Hepatocyte (in vitro differentiated cells): Measurements from ENCODE around the gene FGGY. TPM values are rescaled to one million over a fixed set of nuclear protein-coding genes. Genes with fewer than 3 reads are reported as not detected.

Experiments used
- DNase-seq: peaks from one replicate; pipeline ENCODE4 v3.0.0-alpha.2; 2016; ENCODE audit warnings: low spot score
- H2AFZ ChIP-seq: fragments of 200-600 bp; sonication (generic); 2 replicates; pipeline ENCODE4 v1.6.0; 2016; ENCODE audit warnings: antibody characterized with exemption, mild to moderate bottlenecking
- H3K27ac ChIP-seq: fragments of 200-600 bp; sonication (generic); 2 replicates; pipeline ENCODE4 v1.5.1; 2016; ENCODE audit warnings: mild to moderate bottlenecking
- H3K27me3 ChIP-seq: fragments of 200-600 bp; sonication (generic); 2 replicates; pipeline ENCODE4 v1.6.1; 2016
- H3K36me3 ChIP-seq: fragments of 200-600 bp; sonication (generic); replicated peaks from 2 replicates; pipeline ENCODE4 v1.5.1; 2016; ENCODE audit warnings: low read depth; ENCODE audit not compliant: insufficient read depth
- H3K4me1 ChIP-seq: fragments of 200-600 bp; sonication (generic); 2 replicates; pipeline ENCODE4 v1.5.1; 2016; ENCODE audit warnings: mild to moderate bottlenecking, moderate library complexity; ENCODE audit not compliant: insufficient read depth
- H3K4me2 ChIP-seq: fragments of 200-600 bp; sonication (generic); 2 replicates; pipeline ENCODE4 v1.6.0; 2016
- H3K4me3 ChIP-seq: fragments of 200-600 bp; sonication (generic); 2 replicates; pipeline ENCODE4 v1.5.1; 2016; ENCODE audit warnings: mild to moderate bottlenecking
- H3K79me2 ChIP-seq: fragments of 200-600 bp; sonication (generic); 2 replicates; pipeline ENCODE4 v1.6.0; 2017; ENCODE audit warnings: mild to moderate bottlenecking
- H3K9me2 ChIP-seq: fragments of 200-600 bp; sonication (generic); replicated peaks from 2 replicates; pipeline ENCODE4 v1.6.0; 2017; ENCODE audit warnings: mild to moderate bottlenecking; ENCODE audit not compliant: insufficient read depth
- H3K9me3 ChIP-seq: fragments of 200-600 bp; sonication (generic); 2 replicates; pipeline ENCODE4 v1.5.1; 2016; ENCODE audit warnings: low read depth, mild to moderate bottlenecking
- H4K20me1 ChIP-seq: fragments of 200-600 bp; sonication (generic); 2 replicates; pipeline ENCODE4 v1.6.0; 2016; ENCODE audit warnings: mild to moderate bottlenecking; ENCODE audit not compliant: insufficient read depth, poor library complexity, severe bottlenecking
- CTCF ChIP-seq: fragments of 200-600 bp; sonication (generic); IDR thresholded peaks from 2 replicates; pipeline ENCODE4 v1.5.1; 2016; ENCODE audit warnings: antibody characterized with exemption, mild to moderate bottlenecking; ENCODE audit not compliant: poor library complexity
- EZH2 ChIP-seq: fragments of 200-600 bp; sonication (generic); IDR thresholded peaks from 2 replicates; pipeline ENCODE4 v1.6.1; 2016; ENCODE audit warnings: antibody characterized with exemption, mild to moderate bottlenecking, borderline replicate concordance
- EZH2phosphoT487 ChIP-seq: fragments of 200-600 bp; sonication (generic); IDR thresholded peaks from one replicate; pipeline ENCODE4 v1.6.1; 2018; ENCODE audit warnings: antibody characterized with exemption, mild to moderate bottlenecking, low read depth, moderate library complexity; ENCODE audit not compliant: unreplicated experiment, severe bottlenecking
- WGBS: methylation state at CpG from one replicate; pipeline ENCODE4 v1.1.6; 2016; ENCODE audit warnings: low lambda C conversion rate; ENCODE audit errors: missing lambda C conversion rate; 5-methylcytosine and 5-hydroxymethylcytosine counted together
- polyA plus RNA-seq: library from polyadenylated mRNA; unstranded; fragments of >200 nt; fragmentation: Nextera tagmentation; extraction: Ambion mirVana; gene quantifications from 2 replicates; pipeline ENCODE4 v1.2.1, GENCODE V29; 2016
- total RNA-seq: library from RNA; depleted of rRNA; stranded (reverse); fragments of >200 nt; gene quantifications from 2 replicates; pipeline ENCODE4 v1.2.3, GENCODE V29; 2014

The FGGY gene
- total and polyA plus RNA-seq, 2 experiments from 2014 or later = 18.0 to 20.6 TPM

- Histone ChIP-seq H3K4me2 (peak overlapping the region; percentile 30), H3K79me2 (no peaks in the 10 kb centered on the region), H3K4me1 (peaks cover 7% of the 10 kb centered on the region), H3K27me3 (no peaks in the 10 kb centered on the region), H2AFZ (no peak overlapping the region), H3K9me3 (no peaks in the 10 kb centered on the region), H3K9me2 (no peaks in the 10 kb centered on the region), H3K27ac (peak overlapping the region; percentile 65), H4K20me1 (no peaks in the 10 kb centered on the region), H3K36me3 (no peaks in the 10 kb centered on the region), H3K4me3 (no peak overlapping the region)
- no peak for DNase-seq
- TF ChIP-seq EZH2 (no peak), CTCF (no peak), EZH2phosphoT487 (no peak)
Observed at GRCh38 chr1:59516881-59517280, 220.0 kb downstream of the FGGY start.

- TF ChIP-seq EZH2phosphoT487 = no peak
- no peak for TF ChIP-seq EZH2
- TF ChIP-seq CTCF = no peak
- H3K9me2 ChIP-seq = no peaks in the 10 kb centered on the region
- 81% methylated on average over 3 of the region's 3 CpGs for WGBS
- H3K27me3 ChIP-seq = no peaks in the 10 kb centered on the region
- H3K79me2 ChIP-seq = no peaks in the 10 kb centered on the region
- peaks cover 10% of the 10 kb centered on the region for H3K4me1 ChIP-seq
- DNase-seq = no peak
- no peaks in the 10 kb centered on the region for H4K20me1 ChIP-seq
- peak overlapping the region; percentile 49 for H3K27ac ChIP-seq
- H2AFZ ChIP-seq = no peak overlapping the region
- no peak overlapping the region for H3K4me2 ChIP-seq
- H3K36me3 ChIP-seq = no peaks in the 10 kb centered on the region
- H3K9me3 ChIP-seq = no peaks in the 10 kb centered on the region
- H3K4me3 ChIP-seq = no peak overlapping the region
Observed at GRCh38 chr1:59520194-59520593, 223.3 kb downstream of the FGGY start.

GRCh38 chr1:59520827-59521418 lies 224.0 kb downstream of the FGGY start:
- H2AFZ ChIP-seq = no peak overlapping the region
- no peak overlapping the region for H3K4me2 ChIP-seq
- H3K79me2 ChIP-seq = no peaks in the 10 kb centered on the region
- peak; percentile 25 for DNase-seq
- WGBS = 53% methylated on average over 12 of the region's 12 CpGs
- H3K36me3 ChIP-seq = no peaks in the 10 kb centered on the region
- no peaks in the 10 kb centered on the region for H3K9me2 ChIP-seq
- peak overlapping the region; percentile 49 for H3K27ac ChIP-seq
- no peaks in the 10 kb centered on the region for H3K27me3 ChIP-seq
- H3K4me1 ChIP-seq = peaks cover 10% of the 10 kb centered on the region
- TF ChIP-seq CTCF (no peak), EZH2 (no peak), EZH2phosphoT487 (no peak)
- no peaks in the 10 kb centered on the region for H4K20me1 ChIP-seq
- no peak overlapping the region for H3K4me3 ChIP-seq
- no peaks in the 10 kb centered on the region for H3K9me3 ChIP-seq

GRCh38 chr1:59521456-59521855 lies 224.6 kb downstream of the FGGY start:
- Histone ChIP-seq H3K4me1 (peaks cover 9% of the 10 kb centered on the region), H2AFZ (no peak overlapping the region), H3K36me3 (no peaks in the 10 kb centered on the region), H4K20me1 (no peaks in the 10 kb centered on the region), H3K27ac (peak overlapping the region; percentile 49), H3K79me2 (no peaks in the 10 kb centered on the region), H3K27me3 (no peaks in the 10 kb centered on the region), H3K9me3 (no peaks in the 10 kb centered on the region), H3K4me2 (no peak overlapping the region), H3K9me2 (no peaks in the 10 kb centered on the region), H3K4me3 (no peak overlapping the region)
- DNase-seq = no peak
- WGBS = 85% methylated on average over 2 of the region's 2 CpGs
- TF ChIP-seq CTCF (no peak), EZH2phosphoT487 (no peak), EZH2 (no peak)
